ENCODE results near the gene CLTRN. TPM values are rescaled to one million over a fixed set of nuclear protein-coding genes. Genes with fewer than 3 reads are reported as not detected.
A peak's percentile ranks its signal among the peaks of the same experiment; 100 is the strongest.

The CLTRN gene
- total and polyA plus RNA-seq, 2 donors (not counting 3 experiments of a cell fraction or from before 2014, with no cell fraction given), result 0.04 TPM; not detected in 1

- no peak overlapping the region for H3K27ac ChIP-seq (ENCODE audit: insufficient read depth, low read depth, low read length)
- no peaks in the 10 kb centered on the region for H3K27me3 ChIP-seq (ENCODE audit: control insufficient read depth in 2 of 2, insufficient read depth in 2 of 2, low read length in 2 of 2)
- BruUV-seq (replicated peaks), result no TSS peak
- peak; percentile 73 for FAIRE-seq
- H3K36me3 ChIP-seq (ENCODE audit: control insufficient read depth in 2 of 2, extremely low read depth in 1 of 2, insufficient read depth in 2 of 2, low read length in 2 of 2), result peaks cover 0 to 1% of the 10 kb centered on the region in 2 experiments
- no peaks in the 10 kb centered on the region for H3K9me3 ChIP-seq (replicated peaks; ENCODE audit: control insufficient read depth, insufficient read depth, low read length)
- no peaks in the 10 kb centered on the region for H3K4me1 ChIP-seq (ENCODE audit: control insufficient read depth, extremely low read depth, insufficient read depth, low read length)
- peaks cover 9% of the 10 kb centered on the region for H3K79me2 ChIP-seq (ENCODE audit: control insufficient read depth, insufficient read depth, low read length)
- CTCF ChIA-PET, result no interaction called here
- dilution Hi-C loops (cut with MboI; ENCODE audit: extremely low pct_ligation_motif_present, low sequenced_read_pairs), result no loop called here
- H3K9ac ChIP-seq (replicated peaks; ENCODE audit: extremely low read depth, insufficient read depth, low read length), result no peak overlapping the region
- TF ChIP-seq POLR2A (IDR thresholded peaks at IDR 0.05; ENCODE audit: low read depth, low read length) (no peak), CTCF (IDR thresholded peaks at IDR 0.05; ENCODE audit: extremely low read depth in 1 of 2, insufficient read depth in 1 of 2, low read depth in 1 of 2, low read length in 2 of 2) (peak; percentile 47 to 55)
- H3K4me3 ChIP-seq (replicated peaks in 1 of 3; ENCODE audit: insufficient read depth in 1 of 3, low read depth in 1 of 3, low read length in 3 of 3), result no peak overlapping the region
- no peaks in the 10 kb centered on the region for H4K20me1 ChIP-seq (replicated peaks; ENCODE audit: control insufficient read depth, extremely low read depth, insufficient read depth, low read length)
- DNase-seq (ENCODE audit: low read depth, low spot score), result peak; percentile 56
- POLR2A ChIA-PET, result no interaction called here
- H2AFZ ChIP-seq (ENCODE audit: low read depth, low read length), result no peak overlapping the region
- intact Hi-C loops (cut with micrococcal nuclease), result loop anchor here (2.0 to 10.0 kb wide), 2 partner anchors 108 to 286 kb away; partner anchors contain the start of gene ZRSR2
- H3K9me1 ChIP-seq (replicated peaks; ENCODE audit: control insufficient read depth, extremely low read depth, insufficient read depth, low read length), result no peaks in the 10 kb centered on the region
- H3K4me2 ChIP-seq (ENCODE audit: insufficient read depth, low read length), result no peak overlapping the region
Measured at GRCh38 chrX:15686818-15687685, 22.4 kb upstream of the CLTRN start.

- no peak overlapping the region for H3K4me3 ChIP-seq (replicated peaks in 1 of 3; ENCODE audit: insufficient read depth in 1 of 3, low read depth in 1 of 3, low read length in 3 of 3)
- H3K4me2 ChIP-seq (ENCODE audit: insufficient read depth, low read length), result no peak overlapping the region
- no peaks in the 10 kb centered on the region for H4K20me1 ChIP-seq (replicated peaks; ENCODE audit: control insufficient read depth, extremely low read depth, insufficient read depth, low read length)
- BruUV-seq (replicated peaks), result no TSS peak
- FAIRE-seq, result peak; percentile 18
- no peak overlapping the region for H3K27ac ChIP-seq (ENCODE audit: insufficient read depth, low read depth, low read length)
- peaks cover 13% of the 10 kb centered on the region for H3K79me2 ChIP-seq (ENCODE audit: control insufficient read depth, insufficient read depth, low read length)
- DNase-seq (ENCODE audit: low read depth, low spot score), result no peak
- dilution Hi-C loops (cut with MboI; ENCODE audit: extremely low pct_ligation_motif_present, low sequenced_read_pairs), result no loop called here
- H3K27me3 ChIP-seq (ENCODE audit: control insufficient read depth in 2 of 2, insufficient read depth in 2 of 2, low read length in 2 of 2), result no peaks in the 10 kb centered on the region
- CTCF ChIA-PET, result no interaction called here
- H3K9me1 ChIP-seq (replicated peaks; ENCODE audit: control insufficient read depth, extremely low read depth, insufficient read depth, low read length), result no peaks in the 10 kb centered on the region
- TF ChIP-seq CTCF (IDR thresholded peaks at IDR 0.05; ENCODE audit: extremely low read depth in 1 of 2, insufficient read depth in 1 of 2, low read depth in 1 of 2, low read length in 2 of 2) (no peak), EZH2 (IDR thresholded peaks at IDR 0.05; ENCODE audit: borderline replicate concordance, low read depth, low read length, severe bottlenecking) (no peak), GATA2 (IDR thresholded peaks at IDR 0.05; ENCODE audit: insufficient read depth, insufficient read length, low read depth, low read length) (no peak), MAX (IDR thresholded peaks at IDR 0.05; ENCODE audit: insufficient read depth, insufficient read length) (no peak), POLR2AphosphoS5 (IDR thresholded peaks at IDR 0.05; ENCODE audit: insufficient read depth, low read depth, low read length) (no peak), FOS (IDR thresholded peaks at IDR 0.05; ENCODE audit: borderline replicate concordance, insufficient read depth, low read length) (no peak), MYC (IDR thresholded peaks at IDR 0.05; ENCODE audit: low read depth, low read length) (no peak), POLR2A (IDR thresholded peaks at IDR 0.05; ENCODE audit: low read depth, low read length) (no peak), JUN (IDR thresholded peaks at IDR 0.05; ENCODE audit: borderline replicate concordance, insufficient read depth, insufficient read length, low read depth) (no peak)
- no peak overlapping the region for H2AFZ ChIP-seq (ENCODE audit: low read depth, low read length)
- H3K9ac ChIP-seq (replicated peaks; ENCODE audit: extremely low read depth, insufficient read depth, low read length), result no peak overlapping the region
- POLR2A ChIA-PET, result no interaction called here
- intact Hi-C loops (cut with micrococcal nuclease), result loop anchor here (10.0 kb wide), 1 partner anchor 112 kb away; the partner anchor contains the start of gene ZRSR2
- H3K36me3 ChIP-seq (ENCODE audit: control insufficient read depth in 2 of 2, extremely low read depth in 1 of 2, insufficient read depth in 2 of 2, low read length in 2 of 2), result peaks cover 0 to 2% of the 10 kb centered on the region in 2 experiments
- H3K9me3 ChIP-seq (replicated peaks; ENCODE audit: control insufficient read depth, insufficient read depth, low read length), result no peaks in the 10 kb centered on the region
- no peaks in the 10 kb centered on the region for H3K4me1 ChIP-seq (ENCODE audit: control insufficient read depth, extremely low read depth, insufficient read depth, low read length)
Measured at GRCh38 chrX:15683193-15683592, 18.6 kb upstream of the CLTRN start.
